HCT116 (cell line): ENCODE measurements around the gene CAAP1.

Experiments used
- EZH2 ChIP-seq: fragments of 200-600 bp; sonication (generic); IDR thresholded peaks from 2 replicates; pipeline ENCODE4 v1.6.1; 2017; ENCODE audit warnings: antibody characterized with exemption, mixed run types
- JUND ChIP-seq: IDR thresholded peaks from 2 replicates; pipeline ENCODE4 v1.6.1; 2012
- POLR2A ChIP-seq: IDR thresholded peaks from 2 replicates; pipeline ENCODE4 v1.7.0; 2011; ENCODE audit warnings: borderline replicate concordance; ENCODE audit not compliant: insufficient read depth, insufficient read length; ENCODE audit errors: extremely low read depth
- POLR2AphosphoS5 ChIP-seq: IDR thresholded peaks from 2 replicates; pipeline ENCODE4 v1.6.1; 2011; ENCODE audit warnings: mild to moderate bottlenecking, low read depth, low read length, moderate library complexity
- RAD21 ChIP-seq: IDR thresholded peaks from 2 replicates; pipeline ENCODE4 v1.6.1; 2012; ENCODE audit warnings: low read depth, mild to moderate bottlenecking
- TCF7L2 ChIP-seq: IDR thresholded peaks from 2 replicates; pipeline ENCODE4 v1.7.0; 2011; ENCODE audit warnings: borderline replicate concordance, inconsistent platforms; ENCODE audit not compliant: insufficient read depth, insufficient read length; ENCODE audit errors: extremely low read depth
- TF ChIP-seq, protein P1 (sequence below), 3 experiments: fragments of 200-600 bp in 1 of 3; sonication (generic) in 1 of 3; IDR thresholded peaks in 2 of 3; conservative IDR thresholded peaks in 1 of 3; 2 replicates each; pipeline ENCODE4 v1.5.1; 2012 to 2017; ENCODE audit warnings: low read depth in 2 of 3, low read length in 2 of 3, antibody characterized with exemption in 1 of 3, borderline replicate concordance in 1 of 3, control low read depth in 1 of 3, mild to moderate bottlenecking in 1 of 3, mixed read lengths in 1 of 3, mixed run types in 1 of 3, moderate library complexity in 1 of 3; ENCODE audit not compliant: insufficient read depth in 1 of 3
- TF ChIP-seq, protein P2 (sequence below): IDR thresholded peaks from 2 replicates; pipeline ENCODE4 v1.6.1; 2012

DNA sequence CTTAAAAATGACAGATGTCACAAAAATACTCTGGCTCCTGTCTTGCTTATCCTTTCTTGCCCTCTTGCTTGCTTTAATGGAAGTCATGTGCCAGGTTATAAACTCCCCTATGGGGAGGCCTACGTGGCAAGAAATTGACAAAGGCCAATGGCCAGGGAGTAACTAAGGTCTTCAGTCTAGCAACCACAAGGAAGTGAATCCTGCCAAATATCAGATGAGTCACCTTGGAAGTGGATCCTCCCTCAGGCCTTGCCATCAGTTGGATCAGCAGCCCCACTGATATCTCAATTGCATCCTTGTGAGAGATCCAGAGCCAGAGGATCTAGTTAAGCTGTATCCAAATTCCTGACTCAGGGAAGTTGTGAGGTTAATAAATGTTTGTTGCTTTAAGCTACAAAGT is 82.8 kb downstream of the CAAP1 start:
- TF ChIP-seq, protein P1, sequence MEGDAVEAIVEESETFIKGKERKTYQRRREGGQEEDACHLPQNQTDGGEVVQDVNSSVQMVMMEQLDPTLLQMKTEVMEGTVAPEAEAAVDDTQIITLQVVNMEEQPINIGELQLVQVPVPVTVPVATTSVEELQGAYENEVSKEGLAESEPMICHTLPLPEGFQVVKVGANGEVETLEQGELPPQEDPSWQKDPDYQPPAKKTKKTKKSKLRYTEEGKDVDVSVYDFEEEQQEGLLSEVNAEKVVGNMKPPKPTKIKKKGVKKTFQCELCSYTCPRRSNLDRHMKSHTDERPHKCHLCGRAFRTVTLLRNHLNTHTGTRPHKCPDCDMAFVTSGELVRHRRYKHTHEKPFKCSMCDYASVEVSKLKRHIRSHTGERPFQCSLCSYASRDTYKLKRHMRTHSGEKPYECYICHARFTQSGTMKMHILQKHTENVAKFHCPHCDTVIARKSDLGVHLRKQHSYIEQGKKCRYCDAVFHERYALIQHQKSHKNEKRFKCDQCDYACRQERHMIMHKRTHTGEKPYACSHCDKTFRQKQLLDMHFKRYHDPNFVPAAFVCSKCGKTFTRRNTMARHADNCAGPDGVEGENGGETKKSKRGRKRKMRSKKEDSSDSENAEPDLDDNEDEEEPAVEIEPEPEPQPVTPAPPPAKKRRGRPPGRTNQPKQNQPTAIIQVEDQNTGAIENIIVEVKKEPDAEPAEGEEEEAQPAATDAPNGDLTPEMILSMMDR (IDR thresholded peaks at IDR 0.05 in 2 of 3, conservative IDR thresholded peaks at IDR 0.05 in 1 of 3; ENCODE audit: borderline replicate concordance in 1 of 3, insufficient read depth in 1 of 3, low read depth in 2 of 3, low read length in 2 of 3), result no peak
- no peak for TF ChIP-seq POLR2A
- peak; percentile 32 for TF ChIP-seq JUND
- no peak for TF ChIP-seq RAD21
- TF ChIP-seq, protein P2, sequence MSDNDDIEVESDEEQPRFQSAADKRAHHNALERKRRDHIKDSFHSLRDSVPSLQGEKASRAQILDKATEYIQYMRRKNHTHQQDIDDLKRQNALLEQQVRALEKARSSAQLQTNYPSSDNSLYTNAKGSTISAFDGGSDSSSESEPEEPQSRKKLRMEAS, result no peak
- TF ChIP-seq EZH2, result no peak
- TF ChIP-seq TCF7L2, result no peak
- no peak for TF ChIP-seq POLR2AphosphoS5
